Measurements from ENCODE around the gene HHEX. TPM values are rescaled to one million over a fixed set of nuclear protein-coding genes. Genes with fewer than 3 reads are reported as not detected.

The HHEX gene
- total RNA-seq, 1 experiment from 2014 or later, result 2.2 TPM

- no peak overlapping the region for H3K4me2 ChIP-seq (ENCODE audit: low read length)
- no peaks in the 10 kb centered on the region for H3K9me3 ChIP-seq (ENCODE audit: low read length)
- peaks cover 10% of the 10 kb centered on the region; the same call in 1 of the 2 replicates for H3K4me1 ChIP-seq (ENCODE audit: insufficient read depth, low read length)
- BruUV-seq (replicated peaks), result no TSS peak
- H4K20me1 ChIP-seq (ENCODE audit: low read length), result no peaks in the 10 kb centered on the region
- peaks cover 14% of the 10 kb centered on the region for H3K79me2 ChIP-seq (ENCODE audit: low read length)
- no peak overlapping the region for H3K27ac ChIP-seq (ENCODE audit: low read length)
- H2AFZ ChIP-seq (ENCODE audit: low read length), result no peak overlapping the region
- no peaks in the 10 kb centered on the region for H3F3A ChIP-seq (ENCODE audit: low read length, unreplicated experiment)
- DNase-seq (no peak), ATAC-seq (no peak)
- no peak for TF ChIP-seq EZH2phosphoT487 (IDR thresholded peaks at IDR 0.05; ENCODE audit: borderline replicate concordance, low read length)
- TF ChIP-seq EZH2 (IDR thresholded peaks at IDR 0.05; ENCODE audit: low read length, unreplicated experiment), result no peak
- no peak for TF ChIP-seq CTCF (conservative IDR thresholded peaks at IDR 0.05; ENCODE audit: low read depth, low read length)
- H3K9ac ChIP-seq (ENCODE audit: low read length), result no peak overlapping the region
- no peaks in the 10 kb centered on the region for H3K27me3 ChIP-seq (ENCODE audit: low read length)
- no peak overlapping the region for H3K4me3 ChIP-seq (ENCODE audit: low read length)
- ChIA-PET CTCF (no interaction called here), POLR2A (ENCODE audit: unreplicated experiment) (no interaction called here)
- H3K36me3 ChIP-seq (ENCODE audit: low read depth, low read length), result no peaks in the 10 kb centered on the region; the same call in 1 of the 2 replicates
- no peaks in the 10 kb centered on the region for H3K9me2 ChIP-seq (replicated peaks; ENCODE audit: low read length)
- intact Hi-C loops (cut with micrococcal nuclease), result loop anchor here (10.0 kb wide), 1 partner anchor 181 kb away; no protein-coding TSS in a partner anchor
Measured at GRCh38 chr10:92693534-92693893, 3.8 kb downstream of the HHEX start.

DNA sequence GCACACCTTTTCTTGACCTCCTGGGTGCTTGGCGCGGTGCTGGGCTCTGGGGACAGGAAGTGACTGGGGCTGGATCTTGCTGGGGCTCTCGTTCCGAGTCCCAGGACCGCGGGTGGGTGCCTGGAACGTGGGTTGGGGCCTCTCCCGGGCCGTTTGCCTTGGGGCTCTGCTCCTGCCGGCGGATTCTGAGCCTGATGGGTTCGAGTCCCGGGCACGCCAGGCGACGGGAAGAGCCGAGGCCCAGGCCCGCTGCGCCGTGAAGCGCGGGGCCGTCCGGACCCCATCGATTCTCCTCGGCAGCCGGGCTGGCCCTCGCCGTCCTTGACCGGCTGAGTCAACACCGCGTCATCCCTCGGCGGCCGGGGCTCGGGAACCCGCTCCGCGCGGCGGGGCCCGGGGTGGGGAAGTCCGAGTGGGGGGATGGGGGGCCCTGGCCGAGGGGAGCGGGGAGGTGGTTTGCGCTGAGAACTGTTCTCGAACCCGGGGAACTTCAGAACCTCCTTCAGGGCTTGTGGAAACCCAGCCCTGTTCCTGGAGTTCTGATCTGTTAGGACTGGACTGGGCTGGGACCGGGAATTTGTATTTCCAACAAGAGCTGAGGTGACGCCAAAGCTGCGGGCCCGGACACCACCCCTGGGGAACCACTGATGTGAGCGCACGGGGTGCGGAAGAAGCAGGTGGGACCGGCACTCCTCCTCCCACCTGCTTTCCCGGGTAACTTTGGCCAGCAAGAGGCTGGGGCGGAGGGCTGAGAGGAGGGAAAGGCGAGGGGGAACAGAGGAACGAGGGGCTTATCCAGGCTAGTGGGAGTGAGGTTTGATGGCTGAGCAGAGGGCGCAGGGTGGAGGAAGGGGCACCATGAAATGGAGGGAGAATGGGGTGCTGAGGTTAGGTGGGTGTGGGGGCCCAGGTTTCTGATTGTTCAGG lies 6.2 kb downstream of the HHEX start:
- Histone ChIP-seq H3K9me2 (replicated peaks; ENCODE audit: low read length) (no peaks in the 10 kb centered on the region), H3F3A (ENCODE audit: low read length, unreplicated experiment) (no peaks in the 10 kb centered on the region), H3K9ac (ENCODE audit: low read length) (no peak overlapping the region), H3K27me3 (ENCODE audit: low read length) (no peaks in the 10 kb centered on the region), H3K4me1 (ENCODE audit: insufficient read depth, low read length) (peaks cover 4% of the 10 kb centered on the region; the same call in 1 of the 2 replicates), H2AFZ (ENCODE audit: low read length) (no peak overlapping the region), H3K79me2 (ENCODE audit: low read length) (peaks cover 8% of the 10 kb centered on the region), H4K20me1 (ENCODE audit: low read length) (no peaks in the 10 kb centered on the region), H3K27ac (ENCODE audit: low read length) (no peak overlapping the region), H3K9me3 (ENCODE audit: low read length) (no peaks in the 10 kb centered on the region), H3K4me2 (ENCODE audit: low read length) (no peak overlapping the region), H3K36me3 (ENCODE audit: low read depth, low read length) (no peaks in the 10 kb centered on the region; the same call in 1 of the 2 replicates), H3K4me3 (ENCODE audit: low read length) (no peak overlapping the region)
- DNase-seq (no peak), ATAC-seq (no peak)
- POLR2A ChIA-PET (ENCODE audit: unreplicated experiment), result no interaction called here
- intact Hi-C loops (cut with micrococcal nuclease), result loop anchor here (10.0 kb wide), 1 partner anchor 179 kb away; no protein-coding TSS in a partner anchor
- TF ChIP-seq CTCF (conservative IDR thresholded peaks at IDR 0.05; ENCODE audit: low read depth, low read length) (no peak), EZH2 (IDR thresholded peaks at IDR 0.05; ENCODE audit: low read length, unreplicated experiment) (no peak), EZH2phosphoT487 (IDR thresholded peaks at IDR 0.05; ENCODE audit: borderline replicate concordance, low read length) (no peak)
- CTCF ChIA-PET, result no interaction called here
- BruUV-seq (replicated peaks), result no TSS peak

All from PC-3 (cell line).